CD4-positive, alpha-beta T cell treated with Interleukin-1 beta for 1 hour (primary cell): ENCODE results near the gene POMT2.
A peak's percentile ranks its signal among the peaks of the same experiment; 100 is the strongest.
"Not testable (repeated sequence)": the region's sequence is repeated elsewhere in the genome, so short reads cannot be mapped to it uniquely, and the experiment has no call there.

Experiments used
- DNase-seq, 2 donors: peaks; one replicate each; pipeline ENCODE4 v3.0.0-alpha.2; 2020 to 2022

The POMT2 gene

GRCh38 chr14:77323571-77323970, 2.9 kb upstream of the POMT2 start:
- no peak for DNase-seq

- DNase-seq = no peak
Measured at GRCh38 chr14:77322951-77323350, 2.3 kb upstream of the POMT2 start.

- DNase-seq = no peak
Measured at GRCh38 chr14:77322250-77322902, 1.7 kb upstream of the POMT2 start.

DNA sequence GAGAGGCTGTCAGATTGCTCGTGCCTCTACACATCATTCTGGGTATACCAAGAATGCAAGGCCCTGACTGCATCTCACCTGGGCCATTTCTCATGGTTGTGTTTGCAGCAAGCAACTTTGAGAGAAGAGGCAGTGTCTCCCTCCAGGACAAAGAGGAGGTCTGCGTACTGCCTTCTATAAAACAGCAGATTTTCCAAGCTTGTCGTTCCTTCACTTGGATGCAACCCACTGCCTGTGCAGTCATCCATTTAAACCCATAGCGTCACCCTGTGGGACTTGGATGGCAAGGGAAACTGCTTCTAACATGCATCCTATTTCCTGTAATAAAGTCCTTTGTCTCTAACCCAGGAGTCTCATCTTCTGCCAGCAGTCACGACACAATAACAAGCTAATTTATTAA, 1.3 kb downstream of the POMT2 start:
- DNase-seq = no peak

DNA sequence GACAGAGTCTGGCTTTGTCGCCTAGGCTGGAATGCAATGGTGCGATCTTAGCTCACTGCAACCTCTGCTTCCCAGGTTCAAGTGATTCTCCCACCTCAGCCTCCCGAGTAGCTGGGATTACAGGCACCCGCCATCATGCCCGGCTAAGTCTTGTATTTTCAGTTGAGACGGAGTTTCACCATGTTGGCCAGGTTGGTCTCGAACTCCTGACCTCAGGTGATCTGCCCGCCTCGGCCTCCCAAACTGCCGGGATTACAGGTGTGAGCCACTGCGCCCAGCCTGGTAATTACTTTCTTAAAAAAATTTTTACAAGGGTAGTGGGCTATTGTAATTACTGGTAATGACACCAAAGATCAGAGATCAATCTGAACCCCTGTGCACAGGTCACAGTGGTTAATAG, 1.9 kb downstream of the POMT2 start:
- DNase-seq = not testable (repeated sequence)

- DNase-seq = no peak
Measured at GRCh38 chr14:77318006-77318553, 2.6 kb downstream of the POMT2 start.

DNA sequence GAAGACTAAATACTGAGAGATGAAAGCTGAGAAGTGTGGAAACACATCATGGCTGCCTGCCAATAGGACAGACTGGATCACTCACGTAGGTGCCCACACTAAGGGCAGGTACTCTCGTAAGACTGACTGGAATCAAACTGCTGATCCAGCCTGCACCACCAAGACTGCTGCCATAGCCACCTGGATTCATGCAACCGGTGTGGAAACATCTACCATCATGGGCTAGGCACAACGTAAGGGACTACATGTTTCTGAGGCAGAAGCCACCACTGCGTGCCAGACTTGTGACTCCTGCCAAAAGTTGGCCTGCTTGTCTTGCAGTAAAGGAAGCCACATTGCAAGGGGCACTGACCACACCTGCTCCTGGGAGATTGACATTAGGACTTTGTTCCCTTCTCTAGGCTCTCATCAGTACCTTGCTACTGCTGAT, 3.8 kb downstream of the POMT2 start:
- no peak for DNase-seq

DNA sequence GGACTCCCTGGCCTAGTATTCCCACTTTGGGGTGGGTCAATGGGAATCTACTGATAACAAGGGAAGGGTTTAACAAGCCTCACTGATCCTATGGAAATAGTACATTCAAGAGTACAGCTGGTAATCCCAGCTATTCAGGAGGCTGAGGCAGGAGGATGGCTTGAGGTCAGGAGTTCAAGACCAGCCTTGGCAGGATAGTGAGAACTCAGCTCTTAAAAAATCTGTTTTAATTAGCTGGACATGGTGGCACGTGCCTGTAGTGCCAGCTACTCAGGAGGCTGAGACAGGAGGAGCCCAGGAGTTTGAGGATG, 4.5 kb downstream of the POMT2 start:
- no peak for DNase-seq

DNA sequence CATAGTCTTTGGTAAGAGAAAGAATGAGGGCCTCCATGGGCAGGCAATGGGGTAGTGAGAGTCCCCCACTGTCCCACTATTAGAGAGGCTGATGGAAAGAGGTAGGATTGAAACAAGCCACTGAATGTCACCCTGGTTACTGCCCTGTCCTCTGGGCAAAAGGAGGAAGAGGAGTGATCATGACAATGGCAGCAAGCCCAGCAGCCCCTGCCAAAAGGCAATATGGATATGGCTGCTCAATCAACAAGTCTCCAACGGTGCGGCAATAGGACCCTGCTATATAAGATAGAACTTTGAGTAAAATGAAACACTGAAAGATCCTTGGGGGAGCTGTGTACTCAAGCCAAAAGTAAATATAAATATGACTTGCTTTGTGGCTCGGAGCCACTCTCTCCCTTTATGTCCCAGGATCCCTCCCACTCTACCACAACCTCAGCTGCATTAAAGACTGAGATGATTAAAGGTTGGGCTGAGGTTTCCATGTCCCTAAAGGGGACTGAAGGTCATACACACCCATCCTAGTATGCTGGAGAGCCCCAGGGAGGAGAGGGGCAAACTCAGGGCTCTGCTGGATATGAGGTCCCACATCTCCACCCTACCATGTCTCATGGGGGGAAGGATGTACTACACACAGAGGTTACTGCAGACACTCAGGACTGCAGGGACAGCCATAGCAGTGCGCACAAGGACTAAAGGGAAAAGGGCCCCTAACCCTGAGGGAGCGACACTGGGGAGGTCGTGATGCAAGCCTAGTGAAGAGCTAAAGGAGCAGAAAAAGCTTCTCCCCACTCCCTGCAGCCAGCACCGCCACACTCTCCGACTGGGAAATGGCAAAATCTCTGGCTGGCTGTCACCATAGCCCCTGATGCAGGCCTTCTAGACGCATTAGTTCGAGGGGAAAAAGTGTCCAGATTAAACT, 5.9 kb downstream of the POMT2 start:
- DNase-seq = no peak

DNA sequence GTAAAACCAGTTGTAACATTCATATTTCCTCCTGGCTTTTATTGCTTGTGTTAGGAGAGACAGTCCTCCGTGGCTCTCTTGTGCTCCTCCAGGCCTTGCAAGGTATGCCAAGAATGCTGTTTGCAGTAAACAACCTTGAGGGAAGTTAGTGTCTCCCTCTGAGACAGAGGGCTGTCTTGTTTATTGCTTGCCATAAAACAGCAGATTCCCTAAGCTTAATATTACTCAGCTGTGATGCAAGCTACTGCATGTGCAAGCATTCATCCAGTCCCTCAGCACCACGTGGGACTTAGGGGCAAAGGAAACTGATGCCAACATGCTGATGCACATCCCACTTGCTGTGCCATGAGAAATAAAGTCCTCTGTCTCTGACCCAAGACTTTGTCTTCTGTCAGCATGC, 6.6 kb downstream of the POMT2 start:
- DNase-seq = no peak

- no peak for DNase-seq
Measured at GRCh38 chr14:77313371-77313770, 7.3 kb downstream of the POMT2 start.

DNA sequence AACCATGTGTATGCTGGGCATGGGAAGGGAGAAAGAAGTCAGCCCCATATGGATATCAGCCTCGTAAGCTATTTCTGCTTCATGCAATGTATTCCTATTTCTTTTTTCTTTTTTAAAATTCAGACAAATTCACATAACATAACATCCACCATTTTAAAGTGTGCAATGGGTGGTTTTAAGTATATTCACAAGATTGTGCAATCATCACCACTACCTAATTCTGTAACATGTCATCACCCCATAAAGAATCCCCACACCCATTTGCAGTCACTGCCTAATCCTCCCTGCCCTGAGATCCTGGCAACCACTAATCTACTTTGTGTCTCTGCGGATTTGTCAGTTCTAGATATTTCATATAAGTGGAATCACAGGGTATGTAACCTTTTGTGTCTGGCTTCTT, 9.5 kb downstream of the POMT2 start:
- DNase-seq = no peak

DNA sequence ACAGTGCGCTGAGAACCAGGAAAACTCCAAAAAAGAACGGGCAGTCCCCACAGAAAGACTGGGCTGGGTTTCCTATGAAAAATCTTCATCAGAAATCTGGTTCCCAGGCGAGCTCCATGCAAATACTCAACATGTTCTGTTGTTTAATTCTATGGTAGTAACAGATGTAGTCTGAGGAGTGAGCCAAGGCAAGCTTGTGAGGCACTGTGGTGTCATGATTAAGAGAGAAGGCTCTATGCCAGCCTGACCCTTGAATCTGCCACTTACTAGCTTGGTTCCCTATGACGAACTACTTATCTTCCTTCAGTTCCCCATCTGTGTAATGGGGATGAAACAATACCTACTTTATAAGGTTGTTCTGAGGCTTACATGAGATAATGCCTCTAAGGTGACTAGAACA, 10.7 kb downstream of the POMT2 start:
- DNase-seq = no peak

GRCh38 chr14:77309131-77309530, 11.6 kb downstream of the POMT2 start:
- DNase-seq = no peak

DNA sequence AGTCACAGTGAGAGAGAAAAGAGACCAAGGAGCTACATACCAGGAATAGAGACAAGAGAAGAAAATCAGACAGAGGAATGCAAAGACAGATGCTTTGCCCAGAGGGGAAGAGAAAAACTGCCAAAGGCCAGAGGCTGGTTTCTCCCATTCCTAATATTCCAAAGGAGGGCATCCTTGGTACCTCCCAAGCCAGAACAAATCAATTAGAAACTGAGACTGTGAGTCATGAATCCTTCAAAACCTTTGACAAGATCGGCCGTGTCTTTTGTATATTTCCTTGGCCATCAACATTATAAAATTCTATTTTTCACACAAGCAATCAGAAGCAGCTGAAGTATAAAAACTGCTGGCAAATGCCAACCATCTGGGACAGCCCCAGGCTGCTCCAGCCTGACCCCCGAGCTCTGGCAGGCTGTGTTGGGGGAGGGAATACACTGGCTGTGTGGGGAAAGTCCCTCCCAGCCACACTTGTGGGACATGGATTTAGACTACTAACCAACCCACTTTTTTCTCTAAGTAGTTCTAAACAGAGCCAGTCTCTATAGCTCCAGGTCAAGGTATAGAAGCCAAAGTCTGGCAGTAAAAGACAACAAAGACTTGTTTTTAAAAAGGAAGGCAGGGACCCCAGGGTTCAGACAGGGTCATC, 13.7 kb downstream of the POMT2 start:
- no peak for DNase-seq

DNA sequence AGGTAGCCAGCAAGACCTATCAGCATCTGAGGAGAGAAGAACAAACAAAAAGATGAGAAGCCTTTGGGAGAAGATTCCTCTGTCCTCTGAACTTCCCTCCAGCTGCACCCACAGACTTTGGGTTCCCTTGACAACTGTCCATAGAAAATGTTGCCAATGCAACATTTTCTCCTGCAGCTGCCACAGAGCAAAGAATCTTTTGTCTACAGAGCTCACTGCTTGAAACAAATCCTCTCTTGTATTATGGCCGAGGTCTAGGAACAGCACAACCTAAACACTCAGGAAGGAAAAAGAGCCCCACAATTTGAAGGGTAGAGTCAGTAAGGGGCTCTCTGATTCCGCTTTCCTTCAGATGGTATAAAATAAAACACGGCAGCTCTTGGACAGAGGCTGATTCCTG, 14.3 kb downstream of the POMT2 start:
- no peak for DNase-seq

DNA sequence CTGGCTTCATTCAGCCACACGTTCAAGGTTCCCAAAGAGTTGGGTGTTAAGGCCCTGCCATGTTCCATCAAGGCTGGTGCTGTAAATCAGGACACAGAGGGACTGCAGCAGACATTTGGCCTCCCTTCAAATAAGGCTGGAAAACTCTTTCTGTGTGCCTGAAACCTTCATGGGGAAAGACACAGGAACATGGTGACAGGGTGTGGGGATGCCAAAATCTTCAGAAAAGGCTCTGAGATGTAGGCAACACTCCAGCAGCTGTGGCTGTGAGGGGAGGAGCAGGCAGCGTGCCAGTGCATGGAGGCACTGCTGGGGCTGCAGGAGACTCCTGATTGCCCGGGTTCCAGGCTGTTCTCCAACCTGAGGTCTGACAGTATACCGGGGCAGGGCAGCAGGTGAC, 15.0 kb downstream of the POMT2 start:
- DNase-seq = no peak

DNA sequence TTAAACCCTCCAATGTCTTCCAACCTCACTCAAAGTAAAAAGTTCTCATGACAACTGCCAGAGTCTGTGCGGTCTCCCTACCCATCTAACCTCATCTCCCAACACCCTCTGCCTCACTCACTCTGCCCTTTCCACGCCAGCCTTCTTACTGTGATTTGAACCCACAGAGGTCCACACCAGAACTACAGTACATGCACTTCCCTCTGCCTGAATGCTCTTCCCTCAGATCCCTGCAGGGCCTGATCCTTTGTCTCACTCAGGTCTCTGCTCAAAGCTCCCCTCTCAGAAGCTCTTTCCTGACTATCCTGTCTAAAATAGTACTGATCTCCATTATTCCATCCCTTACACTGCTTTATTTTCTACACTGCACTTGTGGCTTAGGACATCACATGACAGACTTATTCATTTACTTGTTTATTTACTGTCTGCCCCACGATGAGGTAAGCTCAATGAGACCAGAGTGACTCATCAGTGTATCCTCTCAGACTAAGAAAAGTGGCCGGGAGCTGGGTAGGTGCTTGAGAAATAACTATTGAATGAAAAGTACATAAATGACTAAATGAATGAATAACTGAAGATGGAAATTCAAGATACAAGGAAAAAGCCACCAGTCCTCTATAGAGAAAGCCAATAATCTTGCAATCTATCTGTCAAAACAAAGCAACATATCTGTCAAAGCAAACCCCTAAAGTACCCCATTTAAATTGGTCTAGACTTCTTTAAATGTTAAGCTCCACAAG, 17.1 kb downstream of the POMT2 start:
- no peak for DNase-seq

DNA sequence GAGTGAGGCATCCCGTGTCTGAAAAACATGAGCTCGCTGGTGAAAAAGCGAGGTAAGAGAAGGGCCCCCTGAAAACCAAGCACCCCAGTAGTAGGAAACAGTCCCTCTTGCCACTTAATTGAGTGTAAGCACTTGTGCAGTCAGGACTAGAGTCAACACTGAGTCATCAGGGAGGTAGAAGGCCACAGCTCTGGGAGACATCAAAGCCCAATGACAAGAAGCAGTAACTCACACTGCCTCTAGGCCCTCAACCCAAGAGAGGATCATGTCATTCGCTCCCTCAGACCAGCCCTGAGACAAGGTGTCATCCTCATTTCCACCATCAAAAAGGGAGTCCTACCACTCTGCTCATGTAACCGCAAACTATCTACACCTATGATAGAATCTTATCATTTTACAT, 17.8 kb downstream of the POMT2 start:
- no peak for DNase-seq

DNA sequence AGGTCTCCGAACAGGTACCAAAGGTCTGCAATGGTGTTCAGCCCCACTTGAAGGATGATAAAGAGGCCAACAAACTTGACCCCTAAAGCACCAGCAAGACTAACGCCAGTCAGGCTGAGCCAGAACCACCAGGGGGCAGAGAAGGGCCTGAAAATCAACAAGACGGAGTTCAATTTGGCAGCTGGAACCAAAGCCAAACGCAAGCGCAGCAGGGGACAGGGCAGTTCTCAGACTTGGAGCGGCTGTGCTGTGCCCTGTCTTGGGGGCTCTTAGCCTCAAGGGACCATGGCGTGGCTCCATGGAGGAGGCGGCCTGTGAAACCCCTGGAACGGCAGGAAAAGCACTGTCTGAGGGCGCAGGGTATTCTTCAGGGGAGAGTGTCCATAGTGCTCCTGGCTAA, 19.6 kb downstream of the POMT2 start:
- peak; percentile 51 to 52 for DNase-seq

GRCh38 chr14:77299771-77300170, 20.9 kb downstream of the POMT2 start:
- no peak for DNase-seq

DNA sequence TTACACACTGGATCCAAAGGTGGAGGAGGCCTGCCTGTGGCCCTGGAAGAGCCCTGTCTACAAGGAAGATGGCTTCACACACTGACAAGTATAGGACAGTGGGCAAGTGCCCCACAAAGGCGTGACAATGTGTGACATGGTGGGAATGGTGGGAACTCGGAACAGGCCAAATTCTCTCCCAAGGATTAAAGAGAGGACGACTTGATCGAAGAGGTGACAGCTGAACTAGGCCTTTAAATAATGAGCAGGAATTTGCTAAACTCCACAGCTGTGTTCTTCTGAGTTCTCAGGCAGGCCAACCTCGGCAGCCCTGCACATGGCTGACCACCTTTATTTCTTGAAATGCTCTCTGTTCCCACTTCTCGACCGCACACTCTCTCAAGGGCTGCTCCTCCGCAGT, 23.8 kb downstream of the POMT2 start:
- DNase-seq = no peak

DNA sequence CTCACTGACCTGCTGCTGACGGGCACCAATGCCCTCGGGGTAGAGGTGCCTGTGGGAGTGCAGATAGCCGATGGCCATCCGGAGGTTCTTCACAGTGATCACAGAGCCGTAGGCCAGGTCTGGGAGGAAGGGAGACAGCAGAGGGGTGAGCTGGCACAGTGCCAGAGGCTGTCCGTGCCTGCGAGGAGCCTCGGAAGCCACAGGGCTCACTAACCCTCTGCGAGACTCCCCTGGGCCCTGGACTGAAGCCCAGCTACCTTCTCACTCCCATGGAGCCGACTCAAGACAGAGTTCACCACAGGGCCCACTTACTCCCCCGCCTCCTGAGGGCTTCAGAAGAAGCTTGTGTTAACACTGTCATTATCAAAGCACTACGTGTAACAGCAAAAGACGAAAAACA, 24.5 kb downstream of the POMT2 start:
- DNase-seq = no peak
